ENCODE measurements around the gene REC8. TPM values are rescaled to one million over a fixed set of nuclear protein-coding genes. Genes with fewer than 3 reads are reported as not detected.

REC8 gene
- total and polyA plus RNA-seq, 2 of the 13 experiments (the other 11 are each of a cell fraction or from before 2014, with no cell fraction given): 3.4 to 14.7 TPM

GRCh38 chr14:24146453-24146977 is 25.4 kb upstream of the REC8 start, which contains the start of gene PSME2 (continued):
- no peak for TF ChIP-seq ZNF180 (CRISPR knock-in tag; IDR thresholded peaks at IDR 0.05; ENCODE audit: borderline replicate concordance, low read depth)
- peak; percentile 98 for TF ChIP-seq SRSF1 (optimal IDR thresholded peaks at IDR 0.05; ENCODE audit: low read depth, low read length)
- TF ChIP-seq ZNF766 (CRISPR knock-in tag; IDR thresholded peaks at IDR 0.05; ENCODE audit: borderline replicate concordance): no peak
- no peak for TF ChIP-seq RFX3 (CRISPR knock-in tag; IDR thresholded peaks at IDR 0.05)
- TF ChIP-seq ZNF646 (CRISPR knock-in tag; IDR thresholded peaks at IDR 0.05): no peak
- TF ChIP-seq SOX5 (CRISPR knock-in tag; IDR thresholded peaks at IDR 0.05; ENCODE audit: borderline replicate concordance): no peak; the same call in none of the 2 replicates
- no peak for TF ChIP-seq TEAD2 (CRISPR knock-in tag; IDR thresholded peaks at IDR 0.05)
- TF ChIP-seq HNF1B (CRISPR knock-in tag; IDR thresholded peaks at IDR 0.05): no peak
- TF ChIP-seq ZNF350 (CRISPR knock-in tag; IDR thresholded peaks at IDR 0.05; ENCODE audit: borderline replicate concordance, low read depth): peak; percentile 98; the same call in 1 of the 2 replicates
- TF ChIP-seq TEF (CRISPR knock-in tag; IDR thresholded peaks at IDR 0.05): no peak
- no peak; the same call in 1 of the 2 replicates for TF ChIP-seq LBX2 (CRISPR knock-in tag; IDR thresholded peaks at IDR 0.05; ENCODE audit: borderline replicate concordance)
- TF ChIP-seq ZSCAN22 (CRISPR knock-in tag; IDR thresholded peaks at IDR 0.05): no peak
- peak; percentile 52; the same call in 1 of the 2 replicates for TF ChIP-seq KDM5B (CRISPR knock-in tag; IDR thresholded peaks at IDR 0.05; ENCODE audit: borderline replicate concordance)
- no peak for TF ChIP-seq ZMYM4 (CRISPR knock-in tag; IDR thresholded peaks at IDR 0.05)
- TF ChIP-seq ZBTB43 (CRISPR knock-in tag; conservative IDR thresholded peaks at IDR 0.05): peak; percentile 84
- no peak for TF ChIP-seq NKX3-1 (CRISPR knock-in tag; IDR thresholded peaks at IDR 0.05)
- TF ChIP-seq HNF4A (CRISPR knock-in tag; IDR thresholded peaks at IDR 0.05): peak; percentile 87
- TF ChIP-seq ZNF263 (CRISPR knock-in tag; IDR thresholded peaks at IDR 0.05): peak; percentile 42
- TF ChIP-seq TCF7 (IDR thresholded peaks at IDR 0.05; ENCODE audit: low read depth): 0 out of 2 replicates have a peak, but pooled peaks have one; percentile 8
- no peak for TF ChIP-seq GTF3A (CRISPR knock-in tag; conservative IDR thresholded peaks at IDR 0.05)
- peak; percentile 61 for TF ChIP-seq NFYB (CRISPR knock-in tag; IDR thresholded peaks at IDR 0.05)

Measured in HepG2 (cell line).